SU-DHL-6 (cell line): ENCODE measurements around the gene SCIN.

Experiments used
- CTCF ChIP-seq: fragments of 200-600 bp; sonication (generic); IDR thresholded peaks from one replicate; pipeline ENCODE4 v1.5.1; 2017; ENCODE audit warnings: antibody characterized with exemption, mild to moderate bottlenecking, low read length, moderate library complexity; ENCODE audit not compliant: insufficient read depth, poor library complexity, severe bottlenecking
- EZH2phosphoT487 ChIP-seq: fragments of 200-600 bp; sonication (generic), shearing (Covaris generic); conservative IDR thresholded peaks from 2 replicates; pipeline ENCODE4 v1.6.1; 2018; ENCODE audit warnings: mild to moderate bottlenecking, antibody characterized with exemption, low read length, moderate library complexity, mixed read lengths

GRCh38 chr7:12643001-12643643 lies 72.6 kb downstream of the SCIN start:
- TF ChIP-seq CTCF (no peak), EZH2phosphoT487 (no peak)
